HEK293 (cell line): ENCODE measurements around the gene TNFSF11.

Source experiments
- CTCF ChIA-PET: fragments of 350-600 bp; formaldehyde crosslinking; extraction: SDS; loops from one replicate; lab custom pipeline; 2021; ENCODE audit warnings: antibody characterized with exemption; lab: Yijun Ruan, JAX
- POLR2A ChIA-PET: fragments of 300-600 bp; formaldehyde crosslinking; extraction: SDS; loops from one replicate; lab custom pipeline; 2020; ENCODE audit warnings: antibody characterized with exemption, inconsistent platforms; lab: Yijun Ruan, JAX
- H3K27ac ChIP-seq: fragments of 200-500 bp; sonication (Bioruptor generic); 2 replicates; pipeline ENCODE4 v1.5.1; 2014; ENCODE audit warnings: low read depth, low read length, control low read depth, inconsistent platforms; ENCODE audit errors: extremely low read depth
- H3K36me3 ChIP-seq, 2 experiments: fragments of 200-500 bp in 1 of 2; sonication (Bioruptor generic) in 1 of 2; 1 replicate in 1 of 2; 2 replicates in 1 of 2; pipeline ENCODE4 v1.5.1; 2014 to 2017; ENCODE audit warnings: inconsistent platforms in 2 of 2, low read length in 2 of 2; ENCODE audit not compliant: control insufficient read depth in 2 of 2, insufficient read depth in 1 of 2
- H3K4me1 ChIP-seq: fragments of 200-500 bp; sonication (Bioruptor generic); 2 replicates; pipeline ENCODE4 v1.5.1; 2014; ENCODE audit warnings: mild to moderate bottlenecking, low read length, inconsistent platforms; ENCODE audit not compliant: control insufficient read depth, insufficient read depth
- H3K4me3 ChIP-seq: 2 replicates; pipeline ENCODE4 v1.5.1; 2011; ENCODE audit warnings: low read depth, mild to moderate bottlenecking, control low read depth, low read length, moderate library complexity
- H3K9me3 ChIP-seq: fragments of 200-500 bp; sonication (Bioruptor generic); 2 replicates; pipeline ENCODE4 v1.5.1; 2014; ENCODE audit warnings: low read depth, low read length, inconsistent platforms; ENCODE audit not compliant: control insufficient read depth, insufficient read depth
- HIC1 ChIP-seq: fragments of 450-650 bp; formaldehyde crosslinking; IDR thresholded peaks from 2 replicates; pipeline ENCODE4 v1.5.1; 2016; ENCODE audit warnings: missing biosample characterization, missing genetic modification characterization
- PRDM6 ChIP-seq: fragments of 450-650 bp; formaldehyde crosslinking; IDR thresholded peaks from 2 replicates; pipeline ENCODE4 v1.5.1; 2017; ENCODE audit warnings: missing biosample characterization, missing genetic modification characterization
- ZNF138 ChIP-seq: fragments of 450-650 bp; formaldehyde crosslinking; IDR thresholded peaks from 2 replicates; pipeline ENCODE4 v1.5.1; 2016; ENCODE audit warnings: missing biosample characterization, missing genetic modification characterization, borderline replicate concordance
- ZNF280C ChIP-seq: fragments of 450-650 bp; formaldehyde crosslinking; IDR thresholded peaks from 2 replicates; pipeline ENCODE4 v1.5.1; 2016; ENCODE audit warnings: missing biosample characterization, missing genetic modification characterization
- ZNF354C ChIP-seq: fragments of 450-650 bp; formaldehyde crosslinking; IDR thresholded peaks from 2 replicates; pipeline ENCODE4 v1.5.1; 2016; ENCODE audit warnings: missing biosample characterization, missing genetic modification characterization, low read depth, borderline replicate concordance
- ZNF404 ChIP-seq: fragments of 450-650 bp; formaldehyde crosslinking; IDR thresholded peaks from 2 replicates; pipeline ENCODE4 v1.5.1; 2017; ENCODE audit warnings: missing biosample characterization, missing genetic modification characterization
- ZNF426 ChIP-seq: fragments of 450-650 bp; formaldehyde crosslinking; IDR thresholded peaks from 2 replicates; pipeline ENCODE4 v1.5.1; 2017; ENCODE audit warnings: missing biosample characterization, missing genetic modification characterization, mild to moderate bottlenecking, inconsistent platforms, moderate library complexity
- ZNF501 ChIP-seq: fragments of 450-650 bp; formaldehyde crosslinking; IDR thresholded peaks from 2 replicates; pipeline ENCODE4 v1.5.1; 2016; ENCODE audit warnings: missing biosample characterization, missing genetic modification characterization
- ZNF530 ChIP-seq: fragments of 450-650 bp; formaldehyde crosslinking; IDR thresholded peaks from 2 replicates; pipeline ENCODE4 v1.5.1; 2016; ENCODE audit warnings: low read depth, missing biosample characterization, missing genetic modification characterization
- ZNF654 ChIP-seq: fragments of 450-650 bp; formaldehyde crosslinking; IDR thresholded peaks from 2 replicates; pipeline ENCODE4 v1.5.1; 2016; ENCODE audit warnings: low read depth, missing biosample characterization, missing genetic modification characterization
- ZNF768 ChIP-seq: fragments of 450-650 bp; formaldehyde crosslinking; IDR thresholded peaks from 2 replicates; pipeline ENCODE4 v1.5.1; 2018; ENCODE audit warnings: missing biosample characterization, mild to moderate bottlenecking, missing genetic modification characterization
- ZNF776 ChIP-seq: fragments of 450-650 bp; formaldehyde crosslinking; IDR thresholded peaks from 2 replicates; pipeline ENCODE4 v1.5.0; 2017; ENCODE audit warnings: missing biosample characterization, missing genetic modification characterization, borderline replicate concordance
- TF ChIP-seq, protein P1 (sequence below): fragments of 450-650 bp; formaldehyde crosslinking; IDR thresholded peaks from 2 replicates; pipeline ENCODE4 v1.5.1; 2016; ENCODE audit warnings: missing biosample characterization, missing genetic modification characterization
- TF ChIP-seq, protein P2 (sequence below): fragments of 450-650 bp; formaldehyde crosslinking; IDR thresholded peaks from 2 replicates; pipeline ENCODE4 v1.5.1; 2016; ENCODE audit warnings: missing biosample characterization, missing genetic modification characterization, low read depth

The TNFSF11 gene

GRCh38 chr13:42638101-42638500, 64.1 kb downstream of the TNFSF11 start (continued):
- TF ChIP-seq PRDM6 (tag by site-specific recombination) (no peak), ZNF280C (no peak), HIC1 (tag by site-specific recombination) (no peak), ZNF501 (tag by site-specific recombination) (no peak), ZNF654 (tag by site-specific recombination) (no peak), ZNF404 (no peak), ZNF776 (tag by site-specific recombination) (no peak), ZNF530 (tag by site-specific recombination) (no peak), ZNF138 (tag by site-specific recombination) (no peak), ZNF354C (tag by site-specific recombination) (no peak)

GRCh38 chr13:42638886-42639285, 64.9 kb downstream of the TNFSF11 start:
- CTCF ChIA-PET = no interaction called here
- H3K9me3 ChIP-seq = no peaks in the 10 kb centered on the region

More at GRCh38 chr13:42638886-42639285, 64.9 kb downstream of the TNFSF11 start:
- H3K4me1 ChIP-seq = no peaks in the 10 kb centered on the region
- H3K36me3 ChIP-seq = no peaks in the 10 kb centered on the region
- POLR2A ChIA-PET = no interaction called here
- no peak overlapping the region for H3K27ac ChIP-seq
- no peak overlapping the region for H3K4me3 ChIP-seq
- TF ChIP-seq, protein P1, sequence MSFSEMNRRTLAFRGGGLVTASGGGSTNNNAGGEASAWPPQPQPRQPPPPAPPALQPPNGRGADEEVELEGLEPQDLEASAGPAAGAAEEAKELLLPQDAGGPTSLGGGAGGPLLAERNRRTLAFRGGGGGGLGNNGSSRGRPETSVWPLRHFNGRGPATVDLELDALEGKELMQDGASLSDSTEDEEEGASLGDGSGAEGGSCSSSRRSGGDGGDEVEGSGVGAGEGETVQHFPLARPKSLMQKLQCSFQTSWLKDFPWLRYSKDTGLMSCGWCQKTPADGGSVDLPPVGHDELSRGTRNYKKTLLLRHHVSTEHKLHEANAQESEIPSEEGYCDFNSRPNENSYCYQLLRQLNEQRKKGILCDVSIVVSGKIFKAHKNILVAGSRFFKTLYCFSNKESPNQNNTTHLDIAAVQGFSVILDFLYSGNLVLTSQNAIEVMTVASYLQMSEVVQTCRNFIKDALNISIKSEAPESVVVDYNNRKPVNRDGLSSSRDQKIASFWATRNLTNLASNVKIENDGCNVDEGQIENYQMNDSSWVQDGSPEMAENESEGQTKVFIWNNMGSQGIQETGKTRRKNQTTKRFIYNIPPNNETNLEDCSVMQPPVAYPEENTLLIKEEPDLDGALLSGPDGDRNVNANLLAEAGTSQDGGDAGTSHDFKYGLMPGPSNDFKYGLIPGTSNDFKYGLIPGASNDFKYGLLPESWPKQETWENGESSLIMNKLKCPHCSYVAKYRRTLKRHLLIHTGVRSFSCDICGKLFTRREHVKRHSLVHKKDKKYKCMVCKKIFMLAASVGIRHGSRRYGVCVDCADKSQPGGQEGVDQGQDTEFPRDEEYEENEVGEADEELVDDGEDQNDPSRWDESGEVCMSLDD (tag by site-specific recombination) = no peak
- TF ChIP-seq ZNF426 (tag by site-specific recombination) = no peak
- TF ChIP-seq, protein P2, sequence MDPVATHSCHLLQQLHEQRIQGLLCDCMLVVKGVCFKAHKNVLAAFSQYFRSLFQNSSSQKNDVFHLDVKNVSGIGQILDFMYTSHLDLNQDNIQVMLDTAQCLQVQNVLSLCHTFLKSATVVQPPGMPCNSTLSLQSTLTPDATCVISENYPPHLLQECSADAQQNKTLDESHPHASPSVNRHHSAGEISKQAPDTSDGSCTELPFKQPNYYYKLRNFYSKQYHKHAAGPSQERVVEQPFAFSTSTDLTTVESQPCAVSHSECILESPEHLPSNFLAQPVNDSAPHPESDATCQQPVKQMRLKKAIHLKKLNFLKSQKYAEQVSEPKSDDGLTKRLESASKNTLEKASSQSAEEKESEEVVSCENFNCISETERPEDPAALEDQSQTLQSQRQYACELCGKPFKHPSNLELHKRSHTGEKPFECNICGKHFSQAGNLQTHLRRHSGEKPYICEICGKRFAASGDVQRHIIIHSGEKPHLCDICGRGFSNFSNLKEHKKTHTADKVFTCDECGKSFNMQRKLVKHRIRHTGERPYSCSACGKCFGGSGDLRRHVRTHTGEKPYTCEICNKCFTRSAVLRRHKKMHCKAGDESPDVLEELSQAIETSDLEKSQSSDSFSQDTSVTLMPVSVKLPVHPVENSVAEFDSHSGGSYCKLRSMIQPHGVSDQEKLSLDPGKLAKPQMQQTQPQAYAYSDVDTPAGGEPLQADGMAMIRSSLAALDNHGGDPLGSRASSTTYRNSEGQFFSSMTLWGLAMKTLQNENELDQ (tag by site-specific recombination) = no peak
- TF ChIP-seq ZNF768 (tag by site-specific recombination) = no peak
- TF ChIP-seq, all 188 proteins: peak for 0
